Measurements from ENCODE around the gene SPRED3. TPM values are rescaled to one million over a fixed set of nuclear protein-coding genes. Genes with fewer than 3 reads are reported as not detected.

The SPRED3 gene
- total RNA-seq, 4 donors from 2014 or later: 0.05 to 0.81 (median 0.33) TPM

DNA sequence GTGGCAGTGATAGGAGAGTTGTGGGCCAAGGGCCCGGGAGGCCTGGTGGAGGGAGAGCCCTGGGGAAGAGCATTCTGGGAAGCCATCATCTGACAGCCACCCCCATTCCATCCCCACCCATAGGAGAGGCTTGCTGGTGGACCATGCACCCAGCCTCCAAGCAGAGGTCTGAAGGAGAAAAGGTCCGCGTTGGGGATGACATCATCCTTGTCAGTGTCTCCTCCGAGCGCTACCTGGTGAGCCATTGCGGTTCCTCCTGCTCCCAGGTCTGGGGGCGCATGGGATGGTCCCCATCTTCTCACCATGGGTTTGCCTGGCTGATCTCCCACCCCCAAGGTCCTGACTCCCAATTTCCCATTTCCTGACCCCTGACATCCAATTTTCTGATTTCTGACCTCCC, 55.5 kb downstream of the SPRED3 start:
- no peaks in the 10 kb centered on the region for H3K36me3 ChIP-seq
- no peak overlapping the region for H3K4me3 ChIP-seq
- H3K27me3 ChIP-seq: peaks cover 36% of the 10 kb centered on the region
- no peaks in the 10 kb centered on the region for H3K9me3 ChIP-seq
- H3K27ac ChIP-seq: no peak overlapping the region
- WGBS, 2 donors (ENCODE audit: low coverage in 1 of 2): 83% methylated on average over 2 of the region's 7 CpGs; no CpG with 5 or more reads in 1 of the 2 donors
- no peaks in the 10 kb centered on the region for H3K4me1 ChIP-seq
- no peak for ATAC-seq
- TF ChIP-seq, protein P1, sequence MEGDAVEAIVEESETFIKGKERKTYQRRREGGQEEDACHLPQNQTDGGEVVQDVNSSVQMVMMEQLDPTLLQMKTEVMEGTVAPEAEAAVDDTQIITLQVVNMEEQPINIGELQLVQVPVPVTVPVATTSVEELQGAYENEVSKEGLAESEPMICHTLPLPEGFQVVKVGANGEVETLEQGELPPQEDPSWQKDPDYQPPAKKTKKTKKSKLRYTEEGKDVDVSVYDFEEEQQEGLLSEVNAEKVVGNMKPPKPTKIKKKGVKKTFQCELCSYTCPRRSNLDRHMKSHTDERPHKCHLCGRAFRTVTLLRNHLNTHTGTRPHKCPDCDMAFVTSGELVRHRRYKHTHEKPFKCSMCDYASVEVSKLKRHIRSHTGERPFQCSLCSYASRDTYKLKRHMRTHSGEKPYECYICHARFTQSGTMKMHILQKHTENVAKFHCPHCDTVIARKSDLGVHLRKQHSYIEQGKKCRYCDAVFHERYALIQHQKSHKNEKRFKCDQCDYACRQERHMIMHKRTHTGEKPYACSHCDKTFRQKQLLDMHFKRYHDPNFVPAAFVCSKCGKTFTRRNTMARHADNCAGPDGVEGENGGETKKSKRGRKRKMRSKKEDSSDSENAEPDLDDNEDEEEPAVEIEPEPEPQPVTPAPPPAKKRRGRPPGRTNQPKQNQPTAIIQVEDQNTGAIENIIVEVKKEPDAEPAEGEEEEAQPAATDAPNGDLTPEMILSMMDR (IDR thresholded peaks at IDR 0.05): no peak
- TF ChIP-seq POLR2A (IDR thresholded peaks at IDR 0.05): no peak
- TF ChIP-seq POLR2AphosphoS5 (IDR thresholded peaks at IDR 0.05): no peak
- no peak for TF ChIP-seq EP300 (IDR thresholded peaks at IDR 0.05)

DNA sequence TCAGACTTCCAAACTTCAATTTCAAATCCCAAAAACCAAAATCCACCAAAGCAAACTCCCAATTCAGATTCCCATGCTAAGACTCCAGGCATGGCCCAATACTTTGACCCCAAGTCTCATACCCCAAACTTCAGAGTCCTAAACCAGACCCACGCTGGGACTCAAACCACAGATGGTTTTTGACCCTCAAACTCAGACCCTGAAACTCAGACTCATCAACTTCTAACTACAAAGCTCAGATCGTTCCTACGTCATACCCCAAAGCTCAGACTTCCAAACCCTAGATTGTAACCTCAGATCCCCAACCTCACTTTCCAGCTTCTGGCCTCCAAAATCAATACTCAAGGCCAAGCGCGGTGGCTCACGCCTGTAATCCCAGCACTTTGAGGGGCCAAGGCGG, 56.9 kb downstream of the SPRED3 start:
- H3K36me3 ChIP-seq: no peaks in the 10 kb centered on the region
- no peaks in the 10 kb centered on the region for H3K9me3 ChIP-seq
- 90 to 100% methylated on average over 1 to 3 of the region's 7 CpGs for WGBS, 2 donors (ENCODE audit: low coverage in 1 of 2)
- H3K4me3 ChIP-seq: no peak overlapping the region
- H3K4me1 ChIP-seq: no peaks in the 10 kb centered on the region
- no peak for ATAC-seq
- TF ChIP-seq EP300 (IDR thresholded peaks at IDR 0.05) (no peak), POLR2A (IDR thresholded peaks at IDR 0.05) (no peak), POLR2AphosphoS5 (IDR thresholded peaks at IDR 0.05) (no peak)
- TF ChIP-seq, protein P1 (IDR thresholded peaks at IDR 0.05): no peak
- peaks cover 30% of the 10 kb centered on the region for H3K27me3 ChIP-seq
- H3K27ac ChIP-seq: no peak overlapping the region

DNA sequence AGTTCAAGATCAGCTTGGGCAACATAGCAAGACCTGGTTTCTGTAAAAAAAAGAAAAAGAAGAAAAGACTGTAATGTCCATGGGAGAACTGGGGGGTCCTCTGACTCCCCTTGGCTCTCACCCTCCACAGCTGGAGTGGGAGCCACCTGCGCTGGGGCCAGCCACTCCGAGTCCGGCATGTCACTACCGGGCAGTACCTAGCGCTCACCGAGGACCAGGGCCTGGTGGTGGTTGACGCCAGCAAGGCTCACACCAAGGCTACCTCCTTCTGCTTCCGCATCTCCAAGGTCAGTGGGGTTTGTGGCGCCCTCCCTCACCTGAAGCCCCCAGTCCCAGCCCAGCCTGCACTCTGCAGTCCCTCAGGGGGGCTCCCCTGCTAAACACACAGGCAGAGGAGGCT, 59.7 kb downstream of the SPRED3 start:
- H3K27me3 ChIP-seq: peaks cover 6% of the 10 kb centered on the region
- no peak overlapping the region for H3K27ac ChIP-seq
- WGBS, 2 donors (ENCODE audit: low coverage in 1 of 2): 85% methylated on average over 9 of the region's 9 CpGs; no CpG with 5 or more reads in 1 of the 2 donors
- H3K4me3 ChIP-seq: no peak overlapping the region
- no peak for TF ChIP-seq POLR2A (IDR thresholded peaks at IDR 0.05)
- TF ChIP-seq POLR2AphosphoS5 (IDR thresholded peaks at IDR 0.05): no peak
- TF ChIP-seq, protein P1 (IDR thresholded peaks at IDR 0.05): no peak
- TF ChIP-seq EP300 (IDR thresholded peaks at IDR 0.05): no peak
- no peaks in the 10 kb centered on the region for H3K36me3 ChIP-seq
- H3K4me1 ChIP-seq: no peaks in the 10 kb centered on the region
- no peaks in the 10 kb centered on the region for H3K9me3 ChIP-seq
- no peak for ATAC-seq

Other genes with a start within 250 kb of the SPRED3 start
- gene DPF1, start 164.5 kb upstream of the SPRED3 start, total RNA-seq: not detected
- 100 to 1,000 TPM; 226 to 468 (median 332) TPM for gene PPP1R14A, start 132.3 kb upstream of the SPRED3 start, total RNA-seq
- 10 to 100 TPM in 2 of 4 donors, 1 to 10 TPM in 2; 2.1 to 51.7 (median 10.9) TPM for gene SPINT2, start 124.1 kb upstream of the SPRED3 start, total RNA-seq
- gene C19orf33, start 84.4 kb upstream of the SPRED3 start, total RNA-seq: 10 to 100 TPM in 1 of 4 donors, 1 to 10 TPM in 2, not detected in 1; 4.7 to 48.7 (median 7.9) TPM
- 10 to 100 TPM; 14.0 to 20.7 (median 17.1) TPM for gene YIF1B, start 72.8 kb upstream of the SPRED3 start, total RNA-seq
- gene KCNK6, start 68.9 kb upstream of the SPRED3 start, total RNA-seq: 1 to 10 TPM; 2.3 to 9.3 (median 6.1) TPM
- 1 to 10 TPM in 3 of 4 donors, under 1 TPM in 1; 0.07 to 4.7 (median 2.6) TPM for gene CATSPERG, start 52.9 kb upstream of the SPRED3 start, total RNA-seq
- gene PSMD8, start 14.1 kb upstream of the SPRED3 start, total RNA-seq: 100 to 1,000 TPM; 161 to 208 (median 171) TPM
- gene GGN, start 663 bp upstream of the SPRED3 start, total RNA-seq: under 1 TPM in 1 of 4 donors, not detected in 3; 0.12 TPM
- gene FAM98C, start 14.4 kb downstream of the SPRED3 start, total RNA-seq: 10 to 100 TPM in 2 of 4 donors, 1 to 10 TPM in 2; 8.7 to 27.1 (median 15.9) TPM
- 1 to 10 TPM; 1.2 to 4.7 (median 4.0) TPM for gene RASGRP4, start 37.5 kb downstream of the SPRED3 start, total RNA-seq
- gene RYR1, start 45.0 kb downstream of the SPRED3 start, total RNA-seq: 1 to 10 TPM in 3 of 4 donors, under 1 TPM in 1; 0.82 to 1.6 (median 1.5) TPM
- 10 to 100 TPM in 1 of 4 donors, 1 to 10 TPM in 2, under 1 TPM in 1; 0.62 to 16.1 (median 3.1) TPM for gene MAP4K1, start 229.3 kb downstream of the SPRED3 start, total RNA-seq
- 100 to 1,000 TPM; 392 to 489 (median 414) TPM for gene EIF3K, start 230.5 kb downstream of the SPRED3 start, total RNA-seq

All from gastroesophageal sphincter (tissue), 4 donors.